ENCODE data around the gene FBL. TPM values are rescaled to one million over a fixed set of nuclear protein-coding genes. Genes with fewer than 3 reads are reported as not detected.
A peak's percentile ranks its signal among the peaks of the same experiment; 100 is the strongest.

The FBL gene
- total RNA-seq, 1 experiment from 2014 or later = 4,927 TPM

- Histone ChIP-seq H3K9me3 (ENCODE audit: control insufficient read depth, insufficient read depth, low read depth, low read length) (no peaks in the 10 kb centered on the region), H3K4me3 (ENCODE audit: low read depth in 2 of 2, low read length in 2 of 2) (peak overlapping the region; percentile 35 to 52), H3K27ac (ENCODE audit: low read length) (peak overlapping the region; percentile 83), H3K27me3 (ENCODE audit: control insufficient read depth, insufficient read depth, low read length) (no peaks in the 10 kb centered on the region), H3K36me3 (ENCODE audit: control insufficient read depth, insufficient read depth, low read length) (peaks cover 16% of the 10 kb centered on the region), H3K4me1 (ENCODE audit: control insufficient read depth, insufficient read depth, low read length) (peaks cover 61% of the 10 kb centered on the region)
- POLR2A ChIA-PET = interaction anchor here (0.6 to 6.8 kb wide), 25 partner anchors 12 to 1493 kb away, joined by 3 to 177 read pairs (median 6); partner anchors contain the start of genes DYRK1B, PSMC4 and ZNF546
- TF ChIP-seq POLR2AphosphoS5 (IDR thresholded peaks at IDR 0.05; ENCODE audit: low read depth, low read length) (no peak), CTCF (IDR thresholded peaks at IDR 0.05) (no peak), TCF7L2 (IDR thresholded peaks at IDR 0.05; ENCODE audit: low read depth, low read length) (no peak), SIN3A (IDR thresholded peaks at IDR 0.05; ENCODE audit: borderline replicate concordance, insufficient read depth, low read depth, low read length) (no peak), REST (IDR thresholded peaks at IDR 0.05; ENCODE audit: insufficient read depth in 1 of 2, low read depth in 2 of 2, low read length in 1 of 2) (no peak)
- DNase-seq (ENCODE audit: low read depth, low spot score) (no peak), ATAC-seq (no peak)
- intact Hi-C loops (cut with micrococcal nuclease; ENCODE audit: unreplicated experiment) (loop anchor here (2.0 kb wide), 1 partner anchor 126 kb away; the partner anchor contains the start of gene PSMC4), in situ Hi-C loops (cut with HindIII; ENCODE audit: low pct_unique_long_range_greater_than_20kb, low sequenced_read_pairs) (loop anchor here (10.0 kb wide), 1 partner anchor 210 kb away; the partner anchor contains the start of gene ZNF780B)
- CTCF ChIA-PET = interaction anchor here (0.5 to 7.7 kb wide), 34 partner anchors 12 to 1211 kb away, joined by 3 to 357 read pairs (median 6); partner anchors contain the start of genes DYRK1B, EID2B and PSMC4
- no TSS peak for BruUV-seq (replicated peaks)
These were observed 1.0 kb downstream of the FBL start for GRCh38 chr19:39845172-39845571.

GRCh38 chr19:39843919-39844793 is 2.0 kb downstream of the FBL start:
- intact Hi-C loops (cut with micrococcal nuclease; ENCODE audit: unreplicated experiment) (loop anchor here (1.0 to 5.0 kb wide), 5 partner anchors 51 to 292 kb away; partner anchors contain the start of gene PSMC4), in situ Hi-C loops (cut with HindIII; ENCODE audit: low pct_unique_long_range_greater_than_20kb, low sequenced_read_pairs) (loop anchor here (5.0 to 10.0 kb wide), 13 partner anchors 38 to 498 kb away; partner anchors contain the start of genes MED29, PAF1, PSMC4 and ZNF780A)
- no peaks in the 10 kb centered on the region for H3K9me3 ChIP-seq (ENCODE audit: control insufficient read depth, insufficient read depth, low read depth, low read length)
- DNase-seq (ENCODE audit: low read depth, low spot score) = peak; percentile 97
- ATAC-seq = no peak
- no peaks in the 10 kb centered on the region for H3K27me3 ChIP-seq (ENCODE audit: control insufficient read depth, insufficient read depth, low read length)
- BruUV-seq (replicated peaks) = no TSS peak
- TF ChIP-seq TCF7L2 (IDR thresholded peaks at IDR 0.05; ENCODE audit: low read depth, low read length) = no peak
- TF ChIP-seq REST (IDR thresholded peaks at IDR 0.05; ENCODE audit: insufficient read depth in 1 of 2, low read depth in 2 of 2, low read length in 1 of 2) = no peak
- no peak for TF ChIP-seq SIN3A (IDR thresholded peaks at IDR 0.05; ENCODE audit: borderline replicate concordance, insufficient read depth, low read depth, low read length)
- no peak for TF ChIP-seq CTCF (IDR thresholded peaks at IDR 0.05)
- TF ChIP-seq POLR2AphosphoS5 (IDR thresholded peaks at IDR 0.05; ENCODE audit: low read depth, low read length) = no peak
- H3K27ac ChIP-seq (ENCODE audit: low read length) = peak overlapping the region; percentile 83
- peaks cover 61% of the 10 kb centered on the region for H3K4me1 ChIP-seq (ENCODE audit: control insufficient read depth, insufficient read depth, low read length)
- peak overlapping the region; percentile 35 to 52 for H3K4me3 ChIP-seq (ENCODE audit: low read depth in 2 of 2, low read length in 2 of 2)
- H3K36me3 ChIP-seq (ENCODE audit: control insufficient read depth, insufficient read depth, low read length) = peaks cover 26% of the 10 kb centered on the region
- ChIA-PET CTCF (interaction anchor here (0.5 to 7.7 kb wide), 49 partner anchors 9 to 541 kb away, joined by 3 to 357 read pairs (median 5); partner anchors contain the start of genes DYRK1B, EID2B and PSMC4), POLR2A (interaction anchor here (0.6 to 6.8 kb wide), 23 partner anchors 11 to 370 kb away, joined by 3 to 177 read pairs (median 4); partner anchors contain the start of genes DYRK1B and PSMC4)

All from Panc1 (cell line).